Measurements from ENCODE around the gene CHGA. TPM values are rescaled to one million over a fixed set of nuclear protein-coding genes. Genes with fewer than 3 reads are reported as not detected.

Gene CHGA
- total and polyA plus RNA-seq, 10 of the 15 experiments (the other 5 are each of a cell fraction or from before 2014, with no cell fraction given) = 0.11 to 0.23 TPM; not detected in 8

DNA sequence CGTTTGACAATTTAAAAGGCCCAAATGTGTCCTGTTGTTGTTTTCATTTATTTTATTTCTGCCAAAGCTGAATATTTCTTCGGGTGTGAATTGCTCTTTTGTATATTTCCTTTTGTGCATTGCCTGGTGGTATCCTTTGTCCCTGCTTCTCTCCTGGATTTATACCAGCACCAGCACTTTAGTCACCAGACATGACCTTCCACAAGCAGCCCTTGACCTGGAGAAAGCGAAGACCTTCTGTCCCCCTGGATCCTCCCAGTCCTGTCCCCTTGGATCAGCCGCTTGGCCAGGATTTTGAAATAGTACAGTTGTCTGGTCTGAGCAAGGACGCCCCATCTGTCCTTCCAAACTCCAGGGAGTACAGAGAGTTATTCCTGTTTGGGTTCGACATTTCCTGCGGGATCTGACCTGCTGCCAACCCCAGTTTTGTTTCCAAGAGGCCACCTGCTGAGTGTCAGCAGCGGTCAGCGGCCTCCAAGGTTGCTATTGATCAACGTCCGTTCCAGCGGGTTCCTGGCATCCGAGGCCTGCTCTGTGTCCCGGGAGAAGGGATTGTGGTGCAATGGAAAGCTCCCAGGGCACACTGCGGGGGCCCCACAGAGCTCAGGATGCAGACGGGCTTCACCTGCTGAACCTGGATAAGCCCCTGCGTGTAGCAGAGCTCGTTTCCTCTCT, 45.1 kb upstream of the CHGA start:
- ChIA-PET RAD21 (ENCODE audit: unreplicated experiment) (no interaction called here), SMC1A (ENCODE audit: uncharacterized antibody, unreplicated experiment) (no interaction called here), POLR2A (no interaction called here), CTCF (no interaction called here)
- FAIRE-seq = no peak
- H3K4me3 ChIP-seq = no peak overlapping the region
- no peak overlapping the region for H3K27ac ChIP-seq (ENCODE audit: control insufficient read depth, insufficient read depth)
- ATAC-seq = no peak
- no peak overlapping the region for H2AFZ ChIP-seq (ENCODE audit: control insufficient read depth, low read depth, low read length)
- no peak overlapping the region for H3K9ac ChIP-seq (ENCODE audit: control insufficient read depth, insufficient read depth, low read length)
- 22% methylated on average over 18 of the region's 18 CpGs for WGBS (ENCODE audit: insufficient coverage, insufficient replicate concordance, low lambda C conversion rate, missing lambda C conversion rate)
- H3K4me1 ChIP-seq (ENCODE audit: control insufficient read depth, insufficient read depth, low read length) = no peaks in the 10 kb centered on the region
- BruUV-seq (replicated peaks) = no TSS peak
- no peaks in the 10 kb centered on the region for H3K9me3 ChIP-seq (replicated peaks; ENCODE audit: control insufficient read depth, insufficient read depth, low read length)
- in situ Hi-C loops (cut with MboI) = no loop called here
- no peaks in the 10 kb centered on the region for H3K36me3 ChIP-seq (ENCODE audit: control insufficient read depth in 2 of 2, insufficient read depth in 2 of 2, low read length in 1 of 2)
- H4K20me1 ChIP-seq (ENCODE audit: control insufficient read depth, insufficient read depth) = no peaks in the 10 kb centered on the region
- H3K4me2 ChIP-seq (ENCODE audit: control insufficient read depth, insufficient read depth) = no peak overlapping the region
- no peak for TF ChIP-seq HDAC6 (IDR thresholded peaks at IDR 0.05; ENCODE audit: unreplicated experiment)
- H3K27me3 ChIP-seq (replicated peaks in 1 of 2; ENCODE audit: control insufficient read depth in 2 of 2, insufficient read depth in 2 of 2, low read length in 1 of 2) = peaks cover 0 to 3% of the 10 kb centered on the region in 2 experiments; a peak in 1 of 4 replicates
- no peak for DNase-seq (ENCODE audit: low read depth, low spot score)
- H3K79me2 ChIP-seq (ENCODE audit: control insufficient read depth, insufficient read depth, low read length) = no peaks in the 10 kb centered on the region
- intact Hi-C loops (cut with micrococcal nuclease; ENCODE audit: unreplicated experiment) = no loop called here

DNA sequence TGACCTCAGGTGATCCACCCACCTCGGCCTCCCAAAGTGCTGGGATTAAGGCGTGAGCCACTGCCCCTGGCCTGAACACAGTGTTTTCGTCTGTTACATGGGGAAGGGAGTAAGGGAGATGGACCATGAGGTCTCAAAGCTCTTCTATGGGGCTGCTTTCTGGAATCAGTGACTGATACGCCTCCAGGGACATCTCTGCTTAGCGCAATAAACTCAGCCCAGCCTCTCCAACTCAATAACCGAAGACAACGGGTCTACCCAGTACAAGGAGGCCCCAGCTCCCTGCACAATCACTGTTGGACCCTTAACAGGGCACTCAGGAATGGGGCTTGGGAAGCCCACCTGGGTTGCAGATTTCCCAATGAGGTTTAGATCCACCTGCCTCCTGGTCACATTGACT, 42.6 kb upstream of the CHGA start:
- Histone ChIP-seq H3K79me2 (ENCODE audit: control insufficient read depth, insufficient read depth, low read length) (no peaks in the 10 kb centered on the region), H3K27ac (ENCODE audit: control insufficient read depth, insufficient read depth) (no peak overlapping the region), H3K9ac (ENCODE audit: control insufficient read depth, insufficient read depth, low read length) (no peak overlapping the region), H3K4me2 (ENCODE audit: control insufficient read depth, insufficient read depth) (no peak overlapping the region), H3K4me3 (no peak overlapping the region), H3K4me1 (ENCODE audit: control insufficient read depth, insufficient read depth, low read length) (no peaks in the 10 kb centered on the region), H3K36me3 (ENCODE audit: control insufficient read depth in 2 of 2, insufficient read depth in 2 of 2, low read length in 1 of 2) (no peaks in the 10 kb centered on the region), H2AFZ (ENCODE audit: control insufficient read depth, low read depth, low read length) (no peak overlapping the region), H3K27me3 (replicated peaks in 1 of 2; ENCODE audit: control insufficient read depth in 2 of 2, insufficient read depth in 2 of 2, low read length in 1 of 2) (peaks cover 0 to 3% of the 10 kb centered on the region in 2 experiments; a peak in 1 of 4 replicates), H3K9me3 (replicated peaks; ENCODE audit: control insufficient read depth, insufficient read depth, low read length) (no peaks in the 10 kb centered on the region), H4K20me1 (ENCODE audit: control insufficient read depth, insufficient read depth) (no peaks in the 10 kb centered on the region)
- no peak for FAIRE-seq
- DNase-seq (ENCODE audit: low read depth, low spot score) = no peak
- RAD21 ChIA-PET (ENCODE audit: unreplicated experiment) = no interaction called here
- CTCF ChIA-PET = interaction anchor here (0.8 to 1.3 kb wide), 3 partner anchors 38 to 379 kb away, joined by 3 to 7 read pairs (median 3); no protein-coding TSS in a partner anchor
- SMC1A ChIA-PET (ENCODE audit: uncharacterized antibody, unreplicated experiment) = interaction anchor here (0.7 to 1.0 kb wide), 2 partner anchors 233 to 299 kb away, joined by 3 read pairs; no protein-coding TSS in a partner anchor
- ATAC-seq = no peak
- 51% methylated on average over 7 of the region's 7 CpGs for WGBS (ENCODE audit: insufficient coverage, insufficient replicate concordance, low lambda C conversion rate, missing lambda C conversion rate)
- POLR2A ChIA-PET = no interaction called here
- BruUV-seq (replicated peaks) = no TSS peak
- intact Hi-C loops (cut with micrococcal nuclease; ENCODE audit: unreplicated experiment) = no loop called here
- TF ChIP-seq DPF2 (IDR thresholded peaks at IDR 0.05) = no peak
- TF ChIP-seq FOXK2 (IDR thresholded peaks at IDR 0.05) = no peak
- TF ChIP-seq SMAD5 (IDR thresholded peaks at IDR 0.05; ENCODE audit: low read depth) = no peak
- no peak for TF ChIP-seq FOS (IDR thresholded peaks at IDR 0.05; ENCODE audit: borderline replicate concordance, extremely low read depth, insufficient read length)
- no peak for TF ChIP-seq ZBED1 (IDR thresholded peaks at IDR 0.05; ENCODE audit: borderline replicate concordance)
- in situ Hi-C loops (cut with MboI) = no loop called here

All from GM12878 (cell line).